ENCODE data around the gene XPR1.

DNA sequence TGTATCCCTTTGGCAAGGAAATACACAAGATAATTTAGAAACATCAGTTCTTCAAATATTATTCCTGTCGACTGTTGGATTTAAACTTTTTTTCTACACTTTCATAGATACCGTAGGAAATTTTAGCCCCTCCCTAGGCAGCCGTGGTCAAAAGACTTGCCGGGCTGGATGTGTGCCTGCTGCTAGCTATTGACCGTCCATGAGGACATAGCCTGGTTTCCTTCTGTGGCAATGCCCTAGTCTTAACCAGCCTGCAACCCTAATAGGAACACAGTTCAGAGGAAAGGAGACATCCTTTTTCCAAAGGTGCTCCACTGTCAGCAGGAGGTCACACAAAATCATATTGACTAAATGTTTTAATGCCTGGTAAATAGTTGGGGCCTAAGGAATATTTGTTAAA lies 260.4 kb downstream of the XPR1 start:
- TF ChIP-seq, protein P1, sequence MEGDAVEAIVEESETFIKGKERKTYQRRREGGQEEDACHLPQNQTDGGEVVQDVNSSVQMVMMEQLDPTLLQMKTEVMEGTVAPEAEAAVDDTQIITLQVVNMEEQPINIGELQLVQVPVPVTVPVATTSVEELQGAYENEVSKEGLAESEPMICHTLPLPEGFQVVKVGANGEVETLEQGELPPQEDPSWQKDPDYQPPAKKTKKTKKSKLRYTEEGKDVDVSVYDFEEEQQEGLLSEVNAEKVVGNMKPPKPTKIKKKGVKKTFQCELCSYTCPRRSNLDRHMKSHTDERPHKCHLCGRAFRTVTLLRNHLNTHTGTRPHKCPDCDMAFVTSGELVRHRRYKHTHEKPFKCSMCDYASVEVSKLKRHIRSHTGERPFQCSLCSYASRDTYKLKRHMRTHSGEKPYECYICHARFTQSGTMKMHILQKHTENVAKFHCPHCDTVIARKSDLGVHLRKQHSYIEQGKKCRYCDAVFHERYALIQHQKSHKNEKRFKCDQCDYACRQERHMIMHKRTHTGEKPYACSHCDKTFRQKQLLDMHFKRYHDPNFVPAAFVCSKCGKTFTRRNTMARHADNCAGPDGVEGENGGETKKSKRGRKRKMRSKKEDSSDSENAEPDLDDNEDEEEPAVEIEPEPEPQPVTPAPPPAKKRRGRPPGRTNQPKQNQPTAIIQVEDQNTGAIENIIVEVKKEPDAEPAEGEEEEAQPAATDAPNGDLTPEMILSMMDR (IDR thresholded peaks at IDR 0.05), result no peak
- TF ChIP-seq POLR2A (IDR thresholded peaks at IDR 0.05), result no peak
